Measurements from ENCODE around the gene PRKRIP1. TPM values are rescaled to one million over a fixed set of nuclear protein-coding genes. Genes with fewer than 3 reads are reported as not detected.

The PRKRIP1 gene
- total RNA-seq, 1 donor from 2014 or later: 41.3 TPM

GRCh38 chr7:102426268-102427018 is 30.3 kb downstream of the PRKRIP1 start:
- H3K27ac Mint-ChIP-seq (ENCODE audit: unreplicated experiment): no peak overlapping the region
- H3K4me3 Mint-ChIP-seq (ENCODE audit: unreplicated experiment): no peak overlapping the region
- H3K4me1 Mint-ChIP-seq (ENCODE audit: unreplicated experiment): peaks cover 6% of the 10 kb centered on the region
- no peak for DNase-seq (ENCODE audit: low spot score)
- H3K36me3 Mint-ChIP-seq (ENCODE audit: low read depth, unreplicated experiment): peaks cover 23% of the 10 kb centered on the region
- no peaks in the 10 kb centered on the region for H3K9me3 Mint-ChIP-seq (ENCODE audit: unreplicated experiment)
- no peak for TF ChIP-seq CTCF (IDR thresholded peaks at IDR 0.05; ENCODE audit: unreplicated experiment)
- peaks cover 8% of the 10 kb centered on the region for H3K27me3 Mint-ChIP-seq (ENCODE audit: unreplicated experiment)

GRCh38 chr7:102427019-102427405 is 30.8 kb downstream of the PRKRIP1 start:
- Mint-ChIP-seq H3K4me3 (ENCODE audit: unreplicated experiment) (no peak overlapping the region), H3K27me3 (ENCODE audit: unreplicated experiment) (peaks cover 8% of the 10 kb centered on the region), H3K4me1 (ENCODE audit: unreplicated experiment) (peaks cover 6% of the 10 kb centered on the region), H3K9me3 (ENCODE audit: unreplicated experiment) (no peaks in the 10 kb centered on the region), H3K27ac (ENCODE audit: unreplicated experiment) (no peak overlapping the region), H3K36me3 (ENCODE audit: low read depth, unreplicated experiment) (peaks cover 23% of the 10 kb centered on the region)
- DNase-seq (ENCODE audit: low spot score): no peak
- no peak for TF ChIP-seq CTCF (IDR thresholded peaks at IDR 0.05; ENCODE audit: unreplicated experiment)

- no peaks in the 10 kb centered on the region for H3K9me3 Mint-ChIP-seq (ENCODE audit: unreplicated experiment)
- H3K27ac Mint-ChIP-seq (ENCODE audit: unreplicated experiment): peak overlapping the region; percentile 37
- no peak for TF ChIP-seq CTCF (IDR thresholded peaks at IDR 0.05; ENCODE audit: unreplicated experiment)
- no peak for DNase-seq (ENCODE audit: low spot score)
- H3K36me3 Mint-ChIP-seq (ENCODE audit: low read depth, unreplicated experiment): peaks cover 22% of the 10 kb centered on the region
- peak overlapping the region; percentile 7 for H3K4me3 Mint-ChIP-seq (ENCODE audit: unreplicated experiment)
- peaks cover 9% of the 10 kb centered on the region for H3K4me1 Mint-ChIP-seq (ENCODE audit: unreplicated experiment)
- H3K27me3 Mint-ChIP-seq (ENCODE audit: unreplicated experiment): peaks cover 10% of the 10 kb centered on the region
Measured at GRCh38 chr7:102429141-102429899, 33.2 kb downstream of the PRKRIP1 start.

GRCh38 chr7:102431617-102432298 is 35.6 kb downstream of the PRKRIP1 start:
- no peak for DNase-seq (ENCODE audit: low spot score)
- H3K27ac Mint-ChIP-seq (ENCODE audit: unreplicated experiment): peak overlapping the region; percentile 80
- no peak for TF ChIP-seq CTCF (IDR thresholded peaks at IDR 0.05; ENCODE audit: unreplicated experiment)
- H3K27me3 Mint-ChIP-seq (ENCODE audit: unreplicated experiment): peaks cover 15% of the 10 kb centered on the region
- no peaks in the 10 kb centered on the region for H3K9me3 Mint-ChIP-seq (ENCODE audit: unreplicated experiment)
- H3K4me3 Mint-ChIP-seq (ENCODE audit: unreplicated experiment): no peak overlapping the region
- H3K4me1 Mint-ChIP-seq (ENCODE audit: unreplicated experiment): peaks cover 14% of the 10 kb centered on the region
- H3K36me3 Mint-ChIP-seq (ENCODE audit: low read depth, unreplicated experiment): peaks cover 13% of the 10 kb centered on the region

Data from endothelial cell (in vitro differentiated cells).